Kidney (tissue), 14 donors: Measurements from ENCODE around the gene DNAH17. TPM values are rescaled to one million over a fixed set of nuclear protein-coding genes. Genes with fewer than 3 reads are reported as not detected.

Experiments used
- DNase-seq, 5 donors: peaks; one replicate each; pipeline ENCODE4 v3.0.0-alpha.2; 2013 to 2020
- FAIRE-seq: peaks from 2 replicates; lab custom pipeline; 2012; peaks lifted over from hg19 to GRCh38; lab: Jason Lieb, UNC
- H3K27ac ChIP-seq, 2 donors: one replicate each; pipeline ENCODE4 v1.7.0; 2013; ENCODE audit warnings: low read depth in 2 of 2, low read length in 2 of 2, inconsistent platforms in 1 of 2
- H3K27me3 ChIP-seq: one replicate; pipeline ENCODE4 v1.7.1; 2013; ENCODE audit warnings: low read length, inconsistent platforms; ENCODE audit not compliant: control insufficient read depth, insufficient read depth
- H3K36me3 ChIP-seq, 3 donors: one replicate each; pipeline versions ENCODE4 v1.7.0 to v1.7.1; 2013; ENCODE audit warnings: low read length in 3 of 3, control low read depth in 1 of 3, inconsistent platforms in 1 of 3; ENCODE audit not compliant: insufficient read depth in 3 of 3, control insufficient read depth in 2 of 3
- H3K4me1 ChIP-seq, 3 donors: one replicate each; pipeline versions ENCODE4 v1.7.0 to v1.7.1; 2013; ENCODE audit warnings: low read length in 3 of 3, inconsistent platforms in 1 of 3, low read depth in 1 of 3; ENCODE audit not compliant: control insufficient read depth in 2 of 3, insufficient read depth in 2 of 3
- H3K4me3 ChIP-seq, 3 donors: one replicate each; pipeline versions ENCODE4 v1.7.0 to v1.8.1; 2013; ENCODE audit warnings: low read length in 3 of 3, control low read depth in 1 of 3, inconsistent platforms in 1 of 3
- H3K9ac ChIP-seq, 3 donors: one replicate each; pipeline versions ENCODE4 v1.7.0 to v1.7.1; 2013; ENCODE audit warnings: low read length in 3 of 3, control low read depth in 1 of 3, inconsistent platforms in 1 of 3
- H3K9me3 ChIP-seq, 3 donors: one replicate each; pipeline versions ENCODE4 v1.7.0 to v1.7.1; 2013; ENCODE audit warnings: low read length in 3 of 3, control low read depth in 1 of 3, inconsistent platforms in 1 of 3; ENCODE audit not compliant: control insufficient read depth in 2 of 3, insufficient read depth in 1 of 3
- intact Hi-C: fragments of 100-400 bp; cut with DNase I; formaldehyde crosslinking; loops from one replicate; pipeline ENCODE4 v1.11.1; 2022
- polyA plus RNA-seq: library from polyadenylated mRNA; stranded (reverse); fragments of 350-450 nt; fragmentation: Illumina TruSeq; extraction: RNeasy Lipid Tissue Mini Kit (QIAGEN cat#74804); gene quantifications from one replicate; pipeline ENCODE4 v1.2.3, GENCODE V29; 2014; ENCODE audit warnings: low read depth, low replicate concordance; ENCODE audit not compliant: insufficient read depth
- total RNA-seq: library from RNA; stranded (reverse); fragmentation: NEBNext Ultra II Directional; extraction: Animal tissue kit (Norgen Biotek cat#: 25700); gene quantifications from one replicate; pipeline ENCODE4 v1.2.1, GENCODE V29; 2021
- TF ChIP-seq, protein P1 (sequence below): IDR thresholded peaks from 3 replicates; pipeline ENCODE4 v1.5.1; 2012; ENCODE audit warnings: mild to moderate bottlenecking, moderate library complexity, borderline replicate concordance; ENCODE audit not compliant: insufficient read depth; ENCODE audit errors: extremely low read depth
- donor health status: control.
- donor health status: control.
- donor health status: control.
- donor health status: control.
- donor health status: control.
- donor health status: DM: yes; HTN: yes; CAD: no.
- donor health status: Normal renal cell carcinoma (clear cell type).

The DNAH17 gene
- total and polyA plus RNA-seq, 2 donors from 2014 or later: 0.09 to 0.17 TPM

GRCh38 chr17:78568494-78569115 lies 8.6 kb downstream of the DNAH17 start:
- H3K27me3 ChIP-seq: no peaks in the 10 kb centered on the region
- no peak overlapping the region for H3K9ac ChIP-seq
- FAIRE-seq (no peak), DNase-seq (no peak)
- intact Hi-C loops: no loop called here
- no peak overlapping the region for H3K4me3 ChIP-seq
- H3K4me1 ChIP-seq: no peaks in the 10 kb centered on the region
- no peaks in the 10 kb centered on the region for H3K36me3 ChIP-seq
- no peaks in the 10 kb centered on the region for H3K9me3 ChIP-seq
- TF ChIP-seq, protein P1, sequence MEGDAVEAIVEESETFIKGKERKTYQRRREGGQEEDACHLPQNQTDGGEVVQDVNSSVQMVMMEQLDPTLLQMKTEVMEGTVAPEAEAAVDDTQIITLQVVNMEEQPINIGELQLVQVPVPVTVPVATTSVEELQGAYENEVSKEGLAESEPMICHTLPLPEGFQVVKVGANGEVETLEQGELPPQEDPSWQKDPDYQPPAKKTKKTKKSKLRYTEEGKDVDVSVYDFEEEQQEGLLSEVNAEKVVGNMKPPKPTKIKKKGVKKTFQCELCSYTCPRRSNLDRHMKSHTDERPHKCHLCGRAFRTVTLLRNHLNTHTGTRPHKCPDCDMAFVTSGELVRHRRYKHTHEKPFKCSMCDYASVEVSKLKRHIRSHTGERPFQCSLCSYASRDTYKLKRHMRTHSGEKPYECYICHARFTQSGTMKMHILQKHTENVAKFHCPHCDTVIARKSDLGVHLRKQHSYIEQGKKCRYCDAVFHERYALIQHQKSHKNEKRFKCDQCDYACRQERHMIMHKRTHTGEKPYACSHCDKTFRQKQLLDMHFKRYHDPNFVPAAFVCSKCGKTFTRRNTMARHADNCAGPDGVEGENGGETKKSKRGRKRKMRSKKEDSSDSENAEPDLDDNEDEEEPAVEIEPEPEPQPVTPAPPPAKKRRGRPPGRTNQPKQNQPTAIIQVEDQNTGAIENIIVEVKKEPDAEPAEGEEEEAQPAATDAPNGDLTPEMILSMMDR: no peak
- H3K27ac ChIP-seq: no peak overlapping the region

- DNase-seq (peak in 1 of 5 donors; percentile 34), FAIRE-seq (no peak)
- no peaks in the 10 kb centered on the region for H3K9me3 ChIP-seq
Measured at GRCh38 chr17:78567991-78568390, 9.2 kb downstream of the DNAH17 start.

DNA sequence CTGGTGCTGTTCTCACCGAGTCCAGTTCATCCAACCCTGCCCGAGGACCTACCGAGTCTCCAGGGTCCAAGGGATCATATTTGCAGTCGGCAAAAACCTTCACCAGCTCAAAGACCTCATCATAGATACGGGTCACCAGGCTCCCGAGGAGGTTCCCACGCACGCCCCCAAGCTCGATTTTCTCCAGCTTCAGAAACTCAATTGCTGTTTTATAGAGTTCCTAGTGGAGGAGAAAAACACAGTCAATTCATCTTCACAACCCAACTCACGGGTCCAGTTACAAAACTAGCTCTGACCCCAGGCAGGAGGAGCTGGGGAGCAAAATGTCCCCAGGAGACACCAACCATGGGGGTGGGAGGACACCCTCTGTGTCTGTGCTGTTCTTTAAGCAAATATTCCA lies 10.2 kb downstream of the DNAH17 start:
- intact Hi-C loops: no loop called here
- Histone ChIP-seq H3K4me1 (peaks cover 0 to 6% (median 4%) of the 10 kb centered on the region in 3 donors), H3K27ac (no peak overlapping the region), H3K27me3 (no peaks in the 10 kb centered on the region), H3K9me3 (no peaks in the 10 kb centered on the region), H3K9ac (no peak overlapping the region), H3K4me3 (no peak overlapping the region), H3K36me3 (no peaks in the 10 kb centered on the region)
- no peak for FAIRE-seq
- TF ChIP-seq, protein P1: no peak
- peak in 3 of 5 donors; percentile 52 to 63 (median 62) for DNase-seq

More at GRCh38 chr17:78567991-78568390, 9.2 kb downstream of the DNAH17 start:
- H3K4me1 ChIP-seq: peaks cover 0 to 2% (median 0%) of the 10 kb centered on the region in 3 donors
- no peak overlapping the region for H3K27ac ChIP-seq
- H3K36me3 ChIP-seq: no peaks in the 10 kb centered on the region
- no peaks in the 10 kb centered on the region for H3K27me3 ChIP-seq
- intact Hi-C loops: no loop called here
- TF ChIP-seq, protein P1: no peak
- H3K4me3 ChIP-seq: no peak overlapping the region
- H3K9ac ChIP-seq: no peak overlapping the region
